Duodenal mucosa (tissue), 2 donors: ENCODE measurements around the gene SYNJ2.
A peak's percentile ranks its signal among the peaks of the same experiment; 100 is the strongest.

Source experiments
- H3K27ac ChIP-seq: one replicate; pipeline ENCODE4 v1.7.0; 2013; ENCODE audit warnings: low read depth, low read length
- H3K27me3 ChIP-seq, 2 donors: one replicate each; pipeline ENCODE4 v1.7.0; 2013; ENCODE audit warnings: low read length in 2 of 2, control low read depth in 1 of 2; ENCODE audit not compliant: insufficient read depth in 2 of 2, control insufficient read depth in 1 of 2
- H3K36me3 ChIP-seq, 2 donors: one replicate each; pipeline ENCODE4 v1.7.0; 2013; ENCODE audit warnings: low read length in 2 of 2, control low read depth in 1 of 2; ENCODE audit not compliant: insufficient read depth in 2 of 2, control insufficient read depth in 1 of 2
- H3K4me1 ChIP-seq, 2 donors: one replicate each; pipeline ENCODE4 v1.7.0; 2013; ENCODE audit warnings: low read length in 2 of 2, control low read depth in 1 of 2; ENCODE audit not compliant: insufficient read depth in 2 of 2, control insufficient read depth in 1 of 2
- H3K4me3 ChIP-seq, 2 donors: one replicate each; pipeline ENCODE4 v1.7.0; 2013; ENCODE audit warnings: low read length in 2 of 2, low read depth in 1 of 2
- H3K9ac ChIP-seq, 2 donors: one replicate each; pipeline ENCODE4 v1.7.0; 2013; ENCODE audit warnings: low read length in 2 of 2, low read depth in 1 of 2
- H3K9me3 ChIP-seq, 2 donors: one replicate each; pipeline ENCODE4 v1.7.0; 2013; ENCODE audit warnings: low read length in 2 of 2, control low read depth in 1 of 2; ENCODE audit not compliant: control insufficient read depth in 1 of 2

The SYNJ2 gene

GRCh38 chr6:158040804-158041347 is 59.2 kb downstream of the SYNJ2 start:
- Histone ChIP-seq H3K4me1 (peaks cover 16 to 23% of the 10 kb centered on the region in 2 donors), H3K9me3 (no peaks in the 10 kb centered on the region), H3K27ac (peak overlapping the region; percentile 51), H3K27me3 (no peaks in the 10 kb centered on the region), H3K36me3 (peaks cover 0 to 19% of the 10 kb centered on the region in 2 donors), H3K9ac (no peak overlapping the region), H3K4me3 (no peak overlapping the region)

GRCh38 chr6:158041370-158041769 is 59.7 kb downstream of the SYNJ2 start:
- Histone ChIP-seq H3K9me3 (no peaks in the 10 kb centered on the region), H3K4me3 (no peak overlapping the region), H3K36me3 (peaks cover 0 to 15% of the 10 kb centered on the region in 2 donors), H3K27ac (no peak overlapping the region), H3K27me3 (no peaks in the 10 kb centered on the region), H3K4me1 (peaks cover 16 to 23% of the 10 kb centered on the region in 2 donors), H3K9ac (no peak overlapping the region)

DNA sequence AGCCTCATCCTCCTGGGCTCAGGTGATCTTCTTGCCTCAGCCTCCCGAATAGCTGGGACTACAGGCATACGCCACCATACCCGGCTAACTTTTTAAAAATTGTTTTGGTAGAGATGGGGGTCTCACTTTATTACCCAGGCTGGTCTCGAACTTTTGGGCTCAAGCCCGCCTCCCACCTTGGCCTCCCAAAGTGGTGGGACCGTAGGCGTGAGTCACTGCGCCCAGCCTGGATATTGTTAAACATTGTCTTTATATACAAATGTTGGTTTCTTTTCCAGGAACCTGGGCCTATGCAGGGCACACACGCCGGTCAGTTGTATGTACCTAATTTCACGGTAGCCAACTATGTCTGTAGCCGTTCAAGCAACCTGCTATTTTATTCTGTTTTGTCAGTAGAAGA is 60.1 kb downstream of the SYNJ2 start:
- Histone ChIP-seq H3K9me3 (no peaks in the 10 kb centered on the region), H3K27me3 (no peaks in the 10 kb centered on the region), H3K4me3 (no peak overlapping the region), H3K36me3 (peaks cover 0 to 13% of the 10 kb centered on the region in 2 donors), H3K9ac (no peak overlapping the region), H3K27ac (no peak overlapping the region), H3K4me1 (peaks cover 16 to 26% of the 10 kb centered on the region in 2 donors)

DNA sequence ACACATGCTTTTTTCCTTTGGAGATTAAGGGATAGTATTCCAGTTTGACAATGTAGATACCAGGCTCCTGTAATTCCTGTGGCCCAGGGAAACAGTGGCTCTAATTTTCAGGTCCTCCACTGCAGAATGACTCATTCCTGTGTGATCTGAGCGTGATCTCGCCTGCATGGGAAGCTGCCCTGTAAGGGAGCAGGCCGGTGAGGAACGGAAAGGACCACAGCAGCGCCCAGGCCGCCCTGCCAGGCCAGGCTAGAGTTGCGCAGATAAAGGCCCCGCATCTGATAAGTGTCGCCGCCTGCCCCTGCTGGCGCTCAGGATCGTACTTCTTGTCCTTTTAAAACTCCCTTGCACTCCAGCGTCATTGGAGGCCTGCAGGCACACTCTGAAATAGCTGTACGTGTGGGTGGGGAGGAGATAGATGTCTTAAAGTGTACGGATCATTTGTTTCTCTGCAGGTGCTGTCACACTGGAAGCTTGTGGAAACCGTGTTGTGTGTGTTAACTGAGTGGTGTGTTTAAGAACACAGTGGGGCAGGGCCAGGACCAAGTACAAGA is 60.7 kb downstream of the SYNJ2 start:
- Histone ChIP-seq H3K9ac (no peak overlapping the region), H3K27me3 (no peaks in the 10 kb centered on the region), H3K36me3 (peaks cover 0 to 13% of the 10 kb centered on the region in 2 donors), H3K27ac (no peak overlapping the region), H3K9me3 (no peaks in the 10 kb centered on the region), H3K4me1 (peaks cover 20 to 32% of the 10 kb centered on the region in 2 donors), H3K4me3 (no peak overlapping the region)

DNA sequence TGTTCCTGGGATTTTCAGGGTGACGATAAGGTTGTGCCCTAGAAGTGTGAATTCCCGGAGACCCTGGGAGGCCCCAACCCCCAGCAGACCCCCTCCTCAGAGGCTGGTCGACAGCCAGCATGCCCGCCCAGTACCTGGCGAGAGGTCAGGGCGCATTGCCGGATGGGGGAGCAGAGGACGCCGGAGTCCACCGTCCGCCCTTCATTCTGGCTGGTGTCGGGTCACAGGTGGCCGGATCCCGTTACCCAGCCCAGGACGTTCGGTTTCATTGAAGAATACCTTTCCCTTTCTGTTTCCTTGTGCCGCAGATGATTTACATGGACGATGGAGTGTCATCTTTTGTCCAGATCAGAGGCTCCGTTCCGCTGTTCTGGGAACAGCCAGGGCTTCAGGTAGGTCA is 61.3 kb downstream of the SYNJ2 start:
- H3K4me3 ChIP-seq = no peak overlapping the region
- H3K27ac ChIP-seq = no peak overlapping the region
- H3K4me1 ChIP-seq = peaks cover 20 to 32% of the 10 kb centered on the region in 2 donors
- H3K9ac ChIP-seq = no peak overlapping the region
- H3K36me3 ChIP-seq = peaks cover 0 to 13% of the 10 kb centered on the region in 2 donors
- H3K27me3 ChIP-seq = no peaks in the 10 kb centered on the region
- H3K9me3 ChIP-seq = no peaks in the 10 kb centered on the region

DNA sequence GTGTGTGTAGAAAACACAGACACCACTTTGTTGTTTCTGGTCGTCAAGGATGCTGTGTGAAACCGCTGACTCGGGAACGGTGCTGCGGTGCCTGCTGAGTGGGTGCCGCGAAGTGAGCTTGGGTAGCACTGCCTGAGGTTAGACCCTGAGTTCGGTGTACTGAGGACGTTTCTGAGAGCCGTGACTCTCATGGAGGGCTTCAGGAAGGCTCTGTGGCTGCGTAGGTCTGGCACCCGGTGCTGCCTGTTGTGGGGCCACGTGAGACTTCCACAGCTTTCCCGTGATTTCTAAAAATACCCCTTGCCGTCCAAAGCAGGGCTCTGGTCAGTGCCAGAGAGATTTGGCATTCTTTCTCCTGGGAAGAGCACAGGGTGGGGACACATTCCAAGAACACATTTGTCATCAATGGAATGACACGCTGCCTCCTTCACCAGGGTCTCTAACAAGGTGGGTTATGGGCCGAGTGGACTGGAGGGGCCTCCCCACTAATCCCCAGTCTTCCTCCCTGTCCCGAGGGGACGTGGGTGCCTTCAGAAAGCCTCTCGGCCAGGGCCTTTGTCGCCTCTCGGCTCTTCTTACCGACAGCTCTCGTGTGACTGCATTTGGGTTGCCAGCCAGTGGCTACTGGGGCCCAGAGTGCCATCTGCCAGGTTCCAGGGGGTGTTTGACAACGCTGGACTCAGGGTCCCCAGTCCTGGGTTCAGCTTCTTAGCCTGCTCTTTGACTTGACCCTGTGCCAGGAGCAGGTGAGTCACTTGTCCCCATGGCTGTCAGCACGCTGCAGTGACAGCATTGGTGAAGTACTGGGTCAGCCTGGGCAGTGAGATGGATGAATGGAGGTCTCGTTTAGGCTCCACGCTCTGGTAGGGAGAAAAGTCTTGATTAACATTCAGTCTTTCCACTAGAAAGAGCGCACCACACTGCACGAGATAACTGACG is 62.2 kb downstream of the SYNJ2 start:
- H3K9ac ChIP-seq = no peak overlapping the region
- H3K27me3 ChIP-seq = no peaks in the 10 kb centered on the region
- H3K9me3 ChIP-seq = no peaks in the 10 kb centered on the region
- peaks cover 0 to 17% of the 10 kb centered on the region in 2 donors for H3K36me3 ChIP-seq
- H3K4me1 ChIP-seq = peaks cover 26 to 35% of the 10 kb centered on the region in 2 donors
- H3K4me3 ChIP-seq = no peak overlapping the region
- H3K27ac ChIP-seq = no peak overlapping the region

GRCh38 chr6:158044525-158044888 is 62.8 kb downstream of the SYNJ2 start:
- peaks cover 31 to 38% of the 10 kb centered on the region in 2 donors for H3K4me1 ChIP-seq
- no peaks in the 10 kb centered on the region for H3K27me3 ChIP-seq
- H3K9me3 ChIP-seq = no peaks in the 10 kb centered on the region
- no peak overlapping the region for H3K4me3 ChIP-seq
- H3K36me3 ChIP-seq = peaks cover 0 to 19% of the 10 kb centered on the region in 2 donors
- H3K27ac ChIP-seq = no peak overlapping the region
- no peak overlapping the region for H3K9ac ChIP-seq

- no peak overlapping the region for H3K9ac ChIP-seq
- H3K4me3 ChIP-seq = no peak overlapping the region
- H3K27me3 ChIP-seq = no peaks in the 10 kb centered on the region
- no peak overlapping the region for H3K27ac ChIP-seq
- H3K9me3 ChIP-seq = no peaks in the 10 kb centered on the region
- peaks cover 0 to 32% of the 10 kb centered on the region in 2 donors for H3K36me3 ChIP-seq
- peaks cover 24% of the 10 kb centered on the region in 2 donors for H3K4me1 ChIP-seq
Measured at GRCh38 chr6:158046201-158047126, 64.8 kb downstream of the SYNJ2 start.

DNA sequence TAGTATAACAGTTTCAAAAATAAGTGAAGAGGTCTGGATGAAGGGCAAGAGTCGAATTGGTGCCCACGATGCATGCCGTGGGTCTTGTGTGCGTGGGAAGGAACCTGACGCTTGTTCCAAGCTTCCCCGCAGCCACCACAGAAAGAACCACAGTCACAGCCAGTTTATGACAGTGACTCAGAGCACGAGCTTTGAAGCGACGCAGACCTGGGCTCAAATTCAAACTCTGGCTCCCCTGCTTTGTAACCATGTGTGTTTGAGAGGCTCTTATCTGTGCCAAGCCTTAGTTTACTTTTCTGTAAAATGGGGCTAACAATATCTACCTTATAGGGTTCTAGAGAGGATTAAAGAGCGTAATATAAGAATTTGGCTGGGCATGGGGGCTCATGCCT is 65.5 kb downstream of the SYNJ2 start:
- Histone ChIP-seq H3K27me3 (no peaks in the 10 kb centered on the region), H3K9me3 (no peaks in the 10 kb centered on the region), H3K27ac (no peak overlapping the region), H3K36me3 (peaks cover 0 to 32% of the 10 kb centered on the region in 2 donors), H3K4me1 (peaks cover 24% of the 10 kb centered on the region in 2 donors), H3K9ac (no peak overlapping the region), H3K4me3 (no peak overlapping the region)
